Brain microvascular endothelial cell (primary cell): Measurements from ENCODE around the gene SLX1A.
"Not testable (repeated sequence)": the region's sequence is repeated elsewhere in the genome, so short reads cannot be mapped to it uniquely, and the experiment has no call there.

Source experiments
- DNase-seq: peaks from one replicate; pipeline ENCODE4 v3.0.0-alpha.2; 2020
- H3K27ac ChIP-seq: fragments of 250-450 bp; sonication (Bioruptor Pico); 2 replicates; pipeline ENCODE4 v1.5.1; 2020; ENCODE audit warnings: mild to moderate bottlenecking, moderate library complexity
- H3K27me3 ChIP-seq: fragments of 250-450 bp; sonication (Bioruptor Pico); replicated peaks from 2 replicates; pipeline ENCODE4 v1.5.1; 2020; ENCODE audit warnings: mild to moderate bottlenecking
- H3K36me3 ChIP-seq: fragments of 250-450 bp; sonication (Bioruptor Pico); replicated peaks from 2 replicates; pipeline ENCODE4 v1.5.1; 2020; ENCODE audit warnings: mild to moderate bottlenecking
- H3K4me3 ChIP-seq: 2 replicates; pipeline ENCODE4 v1.5.1; 2011; ENCODE audit warnings: low read depth, mild to moderate bottlenecking, control low read depth, low read length, moderate library complexity
- in situ Hi-C: cut with HindIII; loops from 2 replicates; pipeline ENCODE4 v1.10.0; 2017; ENCODE audit warnings: low sequenced_read_pairs, low pct_ligation_motif_present
- TF ChIP-seq, protein P1 (sequence below): IDR thresholded peaks from 2 replicates; pipeline ENCODE4 v1.5.1; 2011; ENCODE audit warnings: low read depth, mild to moderate bottlenecking, moderate library complexity, low read length, control low read depth, inconsistent platforms; ENCODE audit errors: missing control alignments

Gene SLX1A

GRCh38 chr16:30151091-30151490 lies 42.6 kb upstream of the SLX1A start:
- Histone ChIP-seq H3K27me3 (no peaks in the 10 kb centered on the region), H3K27ac (no peak overlapping the region), H3K36me3 (no peaks in the 10 kb centered on the region), H3K4me3 (no peak overlapping the region)
- TF ChIP-seq, protein P1, sequence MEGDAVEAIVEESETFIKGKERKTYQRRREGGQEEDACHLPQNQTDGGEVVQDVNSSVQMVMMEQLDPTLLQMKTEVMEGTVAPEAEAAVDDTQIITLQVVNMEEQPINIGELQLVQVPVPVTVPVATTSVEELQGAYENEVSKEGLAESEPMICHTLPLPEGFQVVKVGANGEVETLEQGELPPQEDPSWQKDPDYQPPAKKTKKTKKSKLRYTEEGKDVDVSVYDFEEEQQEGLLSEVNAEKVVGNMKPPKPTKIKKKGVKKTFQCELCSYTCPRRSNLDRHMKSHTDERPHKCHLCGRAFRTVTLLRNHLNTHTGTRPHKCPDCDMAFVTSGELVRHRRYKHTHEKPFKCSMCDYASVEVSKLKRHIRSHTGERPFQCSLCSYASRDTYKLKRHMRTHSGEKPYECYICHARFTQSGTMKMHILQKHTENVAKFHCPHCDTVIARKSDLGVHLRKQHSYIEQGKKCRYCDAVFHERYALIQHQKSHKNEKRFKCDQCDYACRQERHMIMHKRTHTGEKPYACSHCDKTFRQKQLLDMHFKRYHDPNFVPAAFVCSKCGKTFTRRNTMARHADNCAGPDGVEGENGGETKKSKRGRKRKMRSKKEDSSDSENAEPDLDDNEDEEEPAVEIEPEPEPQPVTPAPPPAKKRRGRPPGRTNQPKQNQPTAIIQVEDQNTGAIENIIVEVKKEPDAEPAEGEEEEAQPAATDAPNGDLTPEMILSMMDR, result no peak
- DNase-seq, result no peak
- in situ Hi-C loops, result no loop called here

DNA sequence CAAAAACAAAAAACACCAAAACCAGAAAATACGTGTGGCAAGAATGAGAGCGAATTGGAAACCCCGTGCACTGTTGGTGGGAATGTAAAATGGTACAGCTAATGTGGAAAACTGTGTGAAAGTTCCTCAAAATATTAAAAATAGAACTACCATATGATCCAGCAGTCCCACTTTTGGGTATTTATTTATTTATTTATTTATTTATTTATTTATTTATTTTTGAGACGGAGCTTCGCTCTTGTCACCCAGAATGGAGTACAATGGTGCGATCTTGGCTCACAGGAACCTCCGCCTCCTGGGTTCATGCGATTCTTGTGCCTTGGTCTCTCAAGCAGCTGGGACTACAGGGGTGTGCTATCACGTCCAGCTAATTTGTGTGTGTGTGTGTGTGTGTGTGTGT lies 41.2 kb upstream of the SLX1A start:
- H3K27ac ChIP-seq, result no peak overlapping the region
- TF ChIP-seq, protein P1, result no peak
- no peak overlapping the region for H3K4me3 ChIP-seq
- no peaks in the 10 kb centered on the region for H3K27me3 ChIP-seq
- in situ Hi-C loops, result no loop called here
- no peak for DNase-seq
- no peaks in the 10 kb centered on the region for H3K36me3 ChIP-seq

DNA sequence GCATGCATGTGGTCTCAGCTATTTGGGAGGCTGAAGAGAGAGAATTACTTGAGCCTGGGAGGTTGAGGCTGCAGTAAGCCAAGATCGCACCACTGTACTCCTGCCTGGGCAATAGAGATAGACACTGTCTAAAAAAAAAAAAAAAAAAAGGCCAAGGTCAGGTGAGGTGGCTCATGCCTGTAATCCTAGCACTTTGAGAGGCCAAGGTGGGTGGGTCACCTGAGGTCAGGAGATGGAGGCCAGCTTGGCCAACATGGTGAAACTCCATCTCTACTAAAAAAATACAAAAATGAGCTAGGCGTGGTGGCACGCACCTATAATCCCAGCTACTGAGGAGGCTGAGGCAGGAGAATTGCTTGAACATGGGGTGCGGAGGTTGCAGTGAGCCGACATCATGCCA lies 38.5 kb upstream of the SLX1A start:
- DNase-seq, result no peak
- in situ Hi-C loops, result no loop called here
- no peaks in the 10 kb centered on the region for H3K36me3 ChIP-seq
- no peak overlapping the region for H3K4me3 ChIP-seq
- H3K27ac ChIP-seq, result no peak overlapping the region
- TF ChIP-seq, protein P1, result no peak
- H3K27me3 ChIP-seq, result no peaks in the 10 kb centered on the region

GRCh38 chr16:30157214-30157613 lies 36.5 kb upstream of the SLX1A start:
- no peaks in the 10 kb centered on the region for H3K36me3 ChIP-seq
- in situ Hi-C loops, result no loop called here
- no peak overlapping the region for H3K27ac ChIP-seq
- no peak overlapping the region for H3K4me3 ChIP-seq
- TF ChIP-seq, protein P1, result no peak
- DNase-seq, result no peak
- H3K27me3 ChIP-seq, result no peaks in the 10 kb centered on the region

- H3K27me3 ChIP-seq, result no peaks in the 10 kb centered on the region
- TF ChIP-seq, protein P1, result no peak
- no peak overlapping the region for H3K4me3 ChIP-seq
- H3K27ac ChIP-seq, result no peak overlapping the region
- in situ Hi-C loops, result no loop called here
- DNase-seq, result no peak
- no peaks in the 10 kb centered on the region for H3K36me3 ChIP-seq
Observed at GRCh38 chr16:30163538-30163937, 30.1 kb upstream of the SLX1A start.

DNA sequence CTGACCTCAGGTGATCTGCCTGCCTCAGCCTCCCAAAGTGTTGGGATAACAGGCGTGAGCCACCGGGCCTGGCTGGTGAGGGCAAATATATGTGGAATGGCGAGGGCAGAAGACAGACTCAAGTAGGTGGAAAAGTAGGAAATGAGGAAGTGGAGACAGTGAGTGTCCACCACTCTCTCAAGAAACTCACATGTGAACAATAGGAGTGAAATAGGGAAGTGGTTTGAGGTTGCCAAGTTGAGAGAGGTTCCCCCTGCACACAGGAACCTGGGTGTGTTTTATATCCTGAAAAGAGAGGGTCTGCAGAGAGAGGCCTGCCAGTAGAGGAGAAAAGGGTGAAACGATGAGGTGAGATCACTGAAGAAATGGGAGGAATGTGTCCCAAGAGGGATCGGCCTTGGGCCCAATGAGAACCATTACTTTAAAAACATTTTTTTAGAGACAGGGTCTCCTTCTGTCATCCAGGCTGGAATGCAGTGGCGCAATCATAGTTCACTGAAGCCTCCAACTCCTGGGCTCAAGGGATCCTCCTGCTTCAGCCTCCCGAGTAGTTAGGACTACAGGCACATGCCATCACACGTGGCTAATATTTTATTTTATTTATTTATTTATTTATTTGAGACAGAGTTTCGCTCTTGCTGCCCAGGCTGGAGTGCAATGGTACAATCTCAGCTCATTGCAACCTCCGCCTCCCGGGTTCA lies 27.3 kb upstream of the SLX1A start:
- no peak overlapping the region for H3K4me3 ChIP-seq
- H3K27me3 ChIP-seq, result no peaks in the 10 kb centered on the region
- in situ Hi-C loops, result no loop called here
- TF ChIP-seq, protein P1, result no peak
- no peaks in the 10 kb centered on the region for H3K36me3 ChIP-seq
- no peak for DNase-seq
- no peak overlapping the region for H3K27ac ChIP-seq

GRCh38 chr16:30168746-30169145 lies 24.9 kb upstream of the SLX1A start:
- DNase-seq, H3K27me3 ChIP-seq, H3K4me3 ChIP-seq, in situ Hi-C loops, H3K27ac ChIP-seq, H3K36me3 ChIP-seq: not testable (repeated sequence)

DNA sequence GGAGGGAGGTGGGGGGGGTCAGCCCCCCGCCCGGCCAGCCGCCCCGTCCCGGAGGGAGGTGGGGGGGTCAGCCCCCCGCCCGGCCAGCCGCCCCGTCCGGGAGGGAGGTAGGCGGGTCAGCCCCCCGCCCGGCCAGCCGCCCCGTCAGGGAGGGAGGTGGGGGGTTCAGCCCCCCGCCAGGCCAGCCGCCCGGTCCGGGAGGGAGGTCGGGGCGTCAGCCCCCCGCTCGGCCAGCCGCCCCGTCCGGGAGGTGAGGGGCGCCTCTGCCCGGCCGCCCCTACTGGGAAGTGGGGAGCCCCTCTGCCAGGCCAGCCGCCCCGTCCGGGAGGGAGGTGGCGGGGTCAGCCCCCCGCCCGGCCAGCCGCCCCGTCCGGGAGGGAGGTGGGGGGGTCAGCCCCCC lies 24.3 kb upstream of the SLX1A start:
- in situ Hi-C loops, H3K27ac ChIP-seq, H3K36me3 ChIP-seq: not testable (repeated sequence)

More for the DNA sequence above, 24.3 kb upstream of the SLX1A start:
- H3K27me3 ChIP-seq, DNase-seq, H3K4me3 ChIP-seq: not testable (repeated sequence)
